Cardiac muscle cell (in vitro differentiated cells and primary cell): ENCODE data around the gene RANBP1. TPM values are rescaled to one million over a fixed set of nuclear protein-coding genes. Genes with fewer than 3 reads are reported as not detected.

ENCODE experiments used
- DNase-seq, 2 donors: peaks; one replicate each; pipeline versions ENCODE4 v3.0.0 to v3.0.0-alpha.2; 2010 to 2017; ENCODE audit warnings: low read depth in 1 of 2, low spot score in 1 of 2
- H3K27ac ChIP-seq: fragments of 200-600 bp; sonication (generic); 2 replicates; pipeline ENCODE4 v1.5.1; 2016
- H3K27me3 ChIP-seq: fragments of 200-600 bp; sonication (generic); 2 replicates; pipeline ENCODE4 v1.6.0; 2016; ENCODE audit warnings: control low read depth
- H3K36me3 ChIP-seq: fragments of 200-600 bp; sonication (generic); 2 replicates; pipeline ENCODE4 v1.5.1; 2016; ENCODE audit warnings: control low read depth
- H3K4me1 ChIP-seq: fragments of 200-600 bp; sonication (generic); 2 replicates; pipeline ENCODE4 v1.8.1; 2017; ENCODE audit warnings: low read depth, mild to moderate bottlenecking, mixed run types
- H3K4me3 ChIP-seq: fragments of 200-600 bp; sonication (generic); 2 replicates; pipeline ENCODE4 v1.5.1; 2016; ENCODE audit warnings: mild to moderate bottlenecking
- H3K9me3 ChIP-seq: fragments of 200-600 bp; sonication (generic); 2 replicates; pipeline ENCODE4 v1.5.1; 2017; ENCODE audit warnings: low read depth, mild to moderate bottlenecking, control low read depth
- CTCF ChIP-seq: IDR thresholded peaks from 2 replicates; pipeline ENCODE4 v1.5.1; 2012; ENCODE audit warnings: low read depth, mild to moderate bottlenecking, low read length
- polyA plus RNA-seq: library from polyadenylated mRNA; unstranded; fragments of >200 nt; fragmentation: Nextera tagmentation; extraction: Ambion mirVana; gene quantifications from 2 replicates; pipeline ENCODE4 v1.2.1, GENCODE V29; 2016
- total RNA-seq: library from RNA; depleted of rRNA; stranded (reverse); fragments of >200 nt; gene quantifications from 2 replicates; pipeline ENCODE4 v1.2.3, GENCODE V29; 2016

The RANBP1 gene
- total and polyA plus RNA-seq, 2 experiments from 2014 or later: 252 to 271 TPM

GRCh38 chr22:20133930-20134549, 18.1 kb downstream of the RANBP1 start:
- H3K27ac ChIP-seq: no peak overlapping the region
- H3K36me3 ChIP-seq: no peaks in the 10 kb centered on the region
- no peaks in the 10 kb centered on the region for H3K27me3 ChIP-seq
- peaks cover 41% of the 10 kb centered on the region for H3K4me1 ChIP-seq
- no peak for DNase-seq
- no peaks in the 10 kb centered on the region for H3K9me3 ChIP-seq
- no peak overlapping the region for H3K4me3 ChIP-seq
- no peak for TF ChIP-seq CTCF

DNA sequence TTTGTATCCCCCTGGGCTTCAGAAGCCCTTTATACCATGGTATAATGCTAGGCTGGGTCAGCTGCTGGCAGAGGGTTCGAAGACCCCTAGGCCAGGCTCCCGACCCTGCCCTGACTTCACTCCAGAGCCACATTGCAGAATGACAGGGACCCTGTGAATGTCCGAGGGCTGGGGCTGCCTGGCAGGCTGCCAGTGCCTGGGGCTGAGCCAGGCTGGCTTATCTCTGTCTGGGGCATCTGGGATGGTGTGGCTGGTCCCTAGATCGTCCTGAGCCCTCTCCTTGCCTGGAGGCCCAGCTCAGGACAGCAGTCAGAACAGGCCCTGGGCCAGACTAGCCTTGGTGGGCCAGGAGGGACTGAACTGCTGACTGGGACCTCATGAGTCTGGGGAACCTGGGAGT, 19.4 kb downstream of the RANBP1 start:
- no peak for TF ChIP-seq CTCF
- Histone ChIP-seq H3K36me3 (no peaks in the 10 kb centered on the region), H3K4me1 (peaks cover 41% of the 10 kb centered on the region), H3K27me3 (no peaks in the 10 kb centered on the region), H3K4me3 (no peak overlapping the region), H3K9me3 (no peaks in the 10 kb centered on the region), H3K27ac (peak overlapping the region; percentile 39)
- DNase-seq: peak in 1 of 2 donors; percentile 42

GRCh38 chr22:20135806-20136602, 20.1 kb downstream of the RANBP1 start:
- H3K27ac ChIP-seq: peak overlapping the region; percentile 85
- H3K4me1 ChIP-seq: peaks cover 41% of the 10 kb centered on the region
- no peaks in the 10 kb centered on the region for H3K36me3 ChIP-seq
- no peak for TF ChIP-seq CTCF
- H3K4me3 ChIP-seq: no peak overlapping the region
- no peaks in the 10 kb centered on the region for H3K9me3 ChIP-seq
- no peak for DNase-seq
- no peaks in the 10 kb centered on the region for H3K27me3 ChIP-seq

DNA sequence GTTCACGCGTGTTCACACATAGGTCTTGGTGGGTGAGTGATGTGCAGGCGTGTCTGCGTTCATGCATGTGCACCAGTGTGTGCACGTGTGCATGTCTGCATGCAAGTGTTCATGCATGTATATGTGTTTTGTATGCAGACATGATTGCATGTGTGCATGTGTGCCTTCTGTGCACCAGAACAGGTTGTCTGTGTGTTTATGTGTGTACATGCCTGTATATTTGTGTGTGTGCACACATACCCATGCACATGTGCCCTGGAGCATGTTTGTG, 20.6 kb downstream of the RANBP1 start:
- Histone ChIP-seq H3K27me3 (no peaks in the 10 kb centered on the region), H3K4me3 (no peak overlapping the region), H3K9me3 (no peaks in the 10 kb centered on the region), H3K4me1 (peaks cover 41% of the 10 kb centered on the region), H3K36me3 (no peaks in the 10 kb centered on the region), H3K27ac (peak overlapping the region; percentile 85)
- TF ChIP-seq CTCF: no peak
- DNase-seq: no peak

DNA sequence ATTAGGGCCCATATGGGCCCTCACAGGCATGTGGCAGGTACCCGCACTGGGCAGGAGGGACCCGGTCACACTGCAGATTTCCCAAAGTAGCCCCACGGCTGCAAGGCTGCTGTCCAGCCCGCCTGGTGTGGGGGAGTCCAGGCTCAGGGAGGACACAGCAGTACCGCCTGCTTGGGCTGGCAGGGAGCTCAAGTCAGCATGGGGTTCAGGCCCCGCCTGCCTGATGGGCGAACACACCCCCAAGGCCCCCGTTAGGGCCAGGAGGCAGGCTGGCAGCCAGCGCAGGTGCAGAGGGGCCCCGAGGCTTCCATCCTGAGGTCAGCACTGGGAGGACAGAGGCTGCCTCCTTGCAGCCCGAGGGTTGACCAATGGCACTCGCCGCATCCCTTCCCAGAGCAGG, 21.2 kb downstream of the RANBP1 start:
- H3K9me3 ChIP-seq: no peaks in the 10 kb centered on the region
- peaks cover 41% of the 10 kb centered on the region for H3K4me1 ChIP-seq
- H3K4me3 ChIP-seq: no peak overlapping the region
- peak overlapping the region; percentile 85 for H3K27ac ChIP-seq
- H3K27me3 ChIP-seq: no peaks in the 10 kb centered on the region
- no peak for DNase-seq
- TF ChIP-seq CTCF: no peak
- no peaks in the 10 kb centered on the region for H3K36me3 ChIP-seq
